Right lobe of liver (tissue), 4 donors: ENCODE measurements around the gene ANTXR1.

Experiments used
- POLR2A ChIP-seq: fragments of 450-650 bp; IDR thresholded peaks from one replicate; pipeline ENCODE4 v1.6.1; 2017; ENCODE audit warnings: antibody characterized with exemption, mild to moderate bottlenecking
- TF ChIP-seq, protein P1 (sequence below), 4 donors: fragments of 200-600 bp in 3 of 4; fragments of 450-650 bp in 1 of 4; IDR thresholded peaks; one replicate each; pipeline versions ENCODE4 v1.5.1 to v1.8.0; 2016 to 2022; ENCODE audit warnings: antibody characterized with exemption in 4 of 4, mild to moderate bottlenecking in 2 of 4
- donor health status: DM: no; HTN: no; CAD: no.
- donor health status: DM: no; HTN: no; CAD: no.
- donor health status: DM: no; HTN: yes; CAD: no.

DNA sequence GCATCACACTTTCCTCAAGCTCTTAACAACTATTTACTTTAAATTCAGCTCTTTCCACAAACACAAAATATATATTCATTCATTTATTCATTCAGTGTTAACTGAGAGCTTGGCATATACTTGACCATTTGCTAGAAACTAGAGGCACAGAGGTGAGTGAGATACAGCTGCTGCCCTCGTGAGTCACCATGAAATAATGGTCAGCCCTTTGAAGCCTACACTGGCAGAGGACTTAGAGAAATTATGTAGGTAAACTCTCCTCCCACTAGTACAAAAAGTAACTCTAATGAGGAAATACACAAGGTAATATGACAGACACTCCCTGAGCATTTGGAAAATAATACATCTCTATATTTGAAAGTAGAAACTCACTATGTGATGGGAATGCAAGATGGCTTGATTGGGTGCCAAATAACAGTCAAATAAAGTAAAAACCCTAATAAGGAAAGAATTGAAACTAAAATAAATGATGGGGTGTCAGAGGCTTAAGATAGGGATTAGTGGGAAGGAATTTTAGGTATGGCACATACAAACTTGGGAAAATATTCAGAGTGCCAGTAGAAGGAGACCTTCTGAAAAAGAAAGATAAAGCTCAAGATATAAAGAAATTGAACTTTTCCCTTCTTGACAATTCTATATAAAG lies 61.1 kb downstream of the ANTXR1 start:
- no peak for TF ChIP-seq POLR2A
- TF ChIP-seq, protein P1, sequence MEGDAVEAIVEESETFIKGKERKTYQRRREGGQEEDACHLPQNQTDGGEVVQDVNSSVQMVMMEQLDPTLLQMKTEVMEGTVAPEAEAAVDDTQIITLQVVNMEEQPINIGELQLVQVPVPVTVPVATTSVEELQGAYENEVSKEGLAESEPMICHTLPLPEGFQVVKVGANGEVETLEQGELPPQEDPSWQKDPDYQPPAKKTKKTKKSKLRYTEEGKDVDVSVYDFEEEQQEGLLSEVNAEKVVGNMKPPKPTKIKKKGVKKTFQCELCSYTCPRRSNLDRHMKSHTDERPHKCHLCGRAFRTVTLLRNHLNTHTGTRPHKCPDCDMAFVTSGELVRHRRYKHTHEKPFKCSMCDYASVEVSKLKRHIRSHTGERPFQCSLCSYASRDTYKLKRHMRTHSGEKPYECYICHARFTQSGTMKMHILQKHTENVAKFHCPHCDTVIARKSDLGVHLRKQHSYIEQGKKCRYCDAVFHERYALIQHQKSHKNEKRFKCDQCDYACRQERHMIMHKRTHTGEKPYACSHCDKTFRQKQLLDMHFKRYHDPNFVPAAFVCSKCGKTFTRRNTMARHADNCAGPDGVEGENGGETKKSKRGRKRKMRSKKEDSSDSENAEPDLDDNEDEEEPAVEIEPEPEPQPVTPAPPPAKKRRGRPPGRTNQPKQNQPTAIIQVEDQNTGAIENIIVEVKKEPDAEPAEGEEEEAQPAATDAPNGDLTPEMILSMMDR (IDR thresholded peaks at IDR 0.05): no peak
